GM15510 (cell line): ENCODE measurements around the gene EPHA4.

ENCODE experiments used
- POLR2A ChIP-seq: IDR thresholded peaks from 3 replicates; pipeline ENCODE4 v1.6.1; 2011; ENCODE audit warnings: borderline replicate concordance; ENCODE audit not compliant: insufficient read length; ENCODE audit errors: extremely low read depth

The EPHA4 gene

GRCh38 chr2:221372907-221373306, 199.2 kb downstream of the EPHA4 start:
- no peak for TF ChIP-seq POLR2A

- TF ChIP-seq POLR2A, result no peak
Measured at GRCh38 chr2:221372159-221372884, 199.8 kb downstream of the EPHA4 start.

- TF ChIP-seq POLR2A, result no peak
Measured at GRCh38 chr2:221371347-221371746, 200.8 kb downstream of the EPHA4 start.

DNA sequence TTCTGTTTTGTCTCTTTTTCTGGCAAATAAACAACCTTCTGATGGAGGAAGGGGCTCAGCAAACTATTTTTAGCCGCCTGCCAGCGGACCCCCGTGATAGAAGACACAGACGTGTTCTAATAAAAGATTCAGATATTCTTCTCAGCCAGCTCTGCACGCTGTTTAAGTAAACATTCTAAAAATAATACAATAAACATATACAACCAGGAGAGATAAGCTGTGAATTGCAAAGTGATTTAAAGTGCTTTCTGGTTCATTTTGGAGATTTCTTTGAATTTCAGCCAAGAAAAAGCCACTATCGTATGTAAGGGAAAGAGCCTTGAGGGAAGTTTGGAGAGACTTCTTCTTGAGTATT, 201.3 kb downstream of the EPHA4 start:
- TF ChIP-seq POLR2A, result no peak

DNA sequence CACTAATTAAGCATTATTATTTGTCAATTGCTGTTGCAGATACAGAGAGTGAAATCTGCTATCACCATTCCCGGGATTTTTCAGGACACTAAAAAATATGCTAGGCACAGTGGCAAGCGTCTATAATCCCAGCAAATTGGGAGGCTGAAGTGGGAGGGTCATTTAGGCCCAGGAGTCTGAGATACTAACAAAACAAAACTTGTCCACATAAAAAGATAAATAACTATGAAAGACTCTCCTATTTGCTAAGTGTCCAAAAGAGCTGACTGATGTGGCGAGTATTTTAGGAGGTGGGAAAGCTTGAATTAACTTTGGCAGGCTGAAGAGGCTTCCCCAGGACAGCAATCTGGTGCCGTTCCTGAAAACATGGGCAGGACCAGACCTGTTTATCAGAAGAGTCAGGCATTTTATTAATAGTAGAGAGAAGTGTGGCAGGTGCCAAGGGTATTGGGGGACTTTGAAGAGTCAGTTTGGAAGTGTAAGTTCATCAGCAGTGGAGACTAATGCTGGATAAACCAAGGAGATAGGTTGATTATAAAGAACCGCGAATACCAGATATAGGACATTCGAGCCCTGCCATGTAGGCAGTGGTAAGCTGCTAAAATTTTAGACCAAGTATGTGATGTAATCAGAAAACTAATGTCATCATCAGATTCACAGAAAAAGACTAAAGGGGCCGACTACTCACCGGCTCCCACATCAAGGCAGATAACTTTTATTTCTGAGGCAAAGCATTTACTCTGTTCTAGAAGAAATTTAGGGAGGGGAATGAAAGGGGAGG, 201.8 kb downstream of the EPHA4 start:
- no peak for TF ChIP-seq POLR2A
